ENCODE results near the gene CHSY3.

CHSY3 gene

DNA sequence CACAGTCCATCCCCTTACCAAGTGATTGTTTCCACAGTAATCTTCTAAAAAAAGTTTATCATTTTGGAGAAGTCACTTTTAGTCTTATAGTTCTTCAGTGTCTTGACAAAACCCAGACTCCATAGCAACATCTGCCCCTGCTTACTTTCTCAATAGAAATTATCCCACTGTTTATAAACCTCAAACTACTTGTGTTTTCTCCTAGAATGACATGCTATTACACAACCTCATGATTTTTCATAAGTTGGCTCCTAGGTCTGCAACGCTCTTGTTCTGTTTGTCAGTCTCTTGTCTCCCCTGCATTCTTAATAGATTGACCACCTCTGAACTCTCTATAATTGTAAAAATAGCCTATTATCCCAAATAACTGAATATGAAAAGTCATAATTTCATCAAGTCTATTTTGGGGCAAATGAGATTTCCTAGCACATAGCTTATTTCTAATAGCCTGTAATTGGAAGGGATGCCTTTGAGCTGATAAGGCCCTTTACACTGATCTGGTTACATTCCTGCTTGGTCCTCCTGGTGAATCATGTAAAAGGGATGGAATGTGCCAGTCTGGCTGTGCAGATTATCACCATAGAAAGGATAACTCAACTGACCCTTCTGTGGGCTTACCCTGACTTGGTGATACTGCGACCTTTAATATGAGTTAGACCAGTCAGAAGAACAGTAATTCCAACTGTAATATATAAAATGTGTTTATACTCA is 69.6 kb downstream of the CHSY3 start:
- ChIA-PET CTCF (interaction anchor here (1.1 to 1.8 kb wide), 2 partner anchors 11 to 18 kb away, joined by 3 to 4 read pairs; no protein-coding TSS in a partner anchor), POLR2A (no interaction called here)
- TF ChIP-seq, protein P1, sequence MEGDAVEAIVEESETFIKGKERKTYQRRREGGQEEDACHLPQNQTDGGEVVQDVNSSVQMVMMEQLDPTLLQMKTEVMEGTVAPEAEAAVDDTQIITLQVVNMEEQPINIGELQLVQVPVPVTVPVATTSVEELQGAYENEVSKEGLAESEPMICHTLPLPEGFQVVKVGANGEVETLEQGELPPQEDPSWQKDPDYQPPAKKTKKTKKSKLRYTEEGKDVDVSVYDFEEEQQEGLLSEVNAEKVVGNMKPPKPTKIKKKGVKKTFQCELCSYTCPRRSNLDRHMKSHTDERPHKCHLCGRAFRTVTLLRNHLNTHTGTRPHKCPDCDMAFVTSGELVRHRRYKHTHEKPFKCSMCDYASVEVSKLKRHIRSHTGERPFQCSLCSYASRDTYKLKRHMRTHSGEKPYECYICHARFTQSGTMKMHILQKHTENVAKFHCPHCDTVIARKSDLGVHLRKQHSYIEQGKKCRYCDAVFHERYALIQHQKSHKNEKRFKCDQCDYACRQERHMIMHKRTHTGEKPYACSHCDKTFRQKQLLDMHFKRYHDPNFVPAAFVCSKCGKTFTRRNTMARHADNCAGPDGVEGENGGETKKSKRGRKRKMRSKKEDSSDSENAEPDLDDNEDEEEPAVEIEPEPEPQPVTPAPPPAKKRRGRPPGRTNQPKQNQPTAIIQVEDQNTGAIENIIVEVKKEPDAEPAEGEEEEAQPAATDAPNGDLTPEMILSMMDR (IDR thresholded peaks at IDR 0.05; ENCODE audit: control extremely low read depth, extremely low read depth, low read depth, missing control alignments) = no peak
- no peak for DNase-seq (ENCODE audit: extremely low spot score)

DNA sequence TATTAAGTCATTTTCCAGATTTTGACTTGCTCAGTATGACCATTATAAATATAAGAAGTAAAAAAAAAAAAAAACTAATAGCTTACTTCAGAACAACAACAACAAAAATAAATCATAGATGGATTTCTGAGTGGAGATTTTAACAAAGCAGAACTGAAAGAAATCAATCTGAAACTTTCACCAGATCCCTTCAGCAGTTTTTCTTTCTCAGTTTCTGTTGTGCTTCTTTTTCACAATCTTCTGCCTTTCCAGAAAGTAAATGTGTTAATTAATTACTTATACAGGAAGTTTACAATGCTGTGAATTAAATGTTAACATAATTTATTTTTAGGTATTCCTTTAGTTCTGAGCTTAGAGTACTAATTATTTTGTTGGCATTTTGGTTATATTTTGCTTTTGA is 73.5 kb downstream of the CHSY3 start:
- TF ChIP-seq, protein P1 (IDR thresholded peaks at IDR 0.05; ENCODE audit: control extremely low read depth, extremely low read depth, low read depth, missing control alignments) = no peak
- POLR2A ChIA-PET = no interaction called here
- no peak for DNase-seq (ENCODE audit: extremely low spot score)
- CTCF ChIA-PET = interaction anchor here (1.1 kb wide), 1 partner anchor 12 kb away, joined by 4 read pairs; no protein-coding TSS in a partner anchor

DNA sequence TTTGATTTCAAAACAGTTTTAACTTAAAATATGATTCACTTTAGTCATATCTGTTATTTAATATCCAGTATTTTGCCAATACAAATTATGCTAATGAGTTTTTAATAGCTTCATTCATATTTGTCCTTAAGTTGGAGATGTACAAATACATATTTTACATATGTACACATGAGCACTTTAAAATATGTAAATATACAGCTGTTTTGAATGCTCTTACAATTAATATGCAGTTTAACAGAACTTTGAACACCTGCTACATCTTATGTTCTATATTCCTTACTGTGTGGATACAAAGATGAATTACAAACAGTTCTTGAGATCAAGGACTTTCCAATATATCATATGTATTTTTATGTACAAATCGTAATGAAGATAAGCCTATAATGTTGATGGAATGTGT is 74.0 kb downstream of the CHSY3 start:
- TF ChIP-seq, protein P1 (IDR thresholded peaks at IDR 0.05; ENCODE audit: control extremely low read depth, extremely low read depth, low read depth, missing control alignments) = no peak
- ChIA-PET POLR2A (no interaction called here), CTCF (interaction anchor here (1.1 kb wide), 1 partner anchor 13 kb away, joined by 4 read pairs; no protein-coding TSS in a partner anchor)
- DNase-seq (ENCODE audit: extremely low spot score) = no peak

DNA sequence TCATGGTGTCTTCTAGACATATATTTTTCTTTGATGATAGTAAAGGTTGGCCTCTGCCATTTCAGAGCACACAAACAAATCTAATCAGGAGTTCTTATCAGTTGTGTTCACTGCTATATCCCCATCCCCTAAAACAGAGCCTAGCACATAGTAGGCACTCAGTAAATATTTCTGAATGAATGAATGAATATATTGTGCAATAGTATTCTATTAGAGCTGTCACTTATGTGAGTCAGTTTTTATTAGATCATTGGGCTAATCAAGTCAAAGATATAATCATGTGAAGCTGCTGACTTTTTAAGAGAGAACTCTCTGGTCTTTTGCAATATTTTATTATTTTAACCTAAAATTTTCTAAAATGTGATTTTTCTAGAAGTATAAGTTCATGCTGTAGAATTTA is 84.2 kb downstream of the CHSY3 start:
- DNase-seq (ENCODE audit: extremely low spot score) = no peak
- TF ChIP-seq, protein P1 (IDR thresholded peaks at IDR 0.05; ENCODE audit: control extremely low read depth, extremely low read depth, low read depth, missing control alignments) = no peak
- POLR2A ChIA-PET = no interaction called here
- CTCF ChIA-PET = no interaction called here

DNA sequence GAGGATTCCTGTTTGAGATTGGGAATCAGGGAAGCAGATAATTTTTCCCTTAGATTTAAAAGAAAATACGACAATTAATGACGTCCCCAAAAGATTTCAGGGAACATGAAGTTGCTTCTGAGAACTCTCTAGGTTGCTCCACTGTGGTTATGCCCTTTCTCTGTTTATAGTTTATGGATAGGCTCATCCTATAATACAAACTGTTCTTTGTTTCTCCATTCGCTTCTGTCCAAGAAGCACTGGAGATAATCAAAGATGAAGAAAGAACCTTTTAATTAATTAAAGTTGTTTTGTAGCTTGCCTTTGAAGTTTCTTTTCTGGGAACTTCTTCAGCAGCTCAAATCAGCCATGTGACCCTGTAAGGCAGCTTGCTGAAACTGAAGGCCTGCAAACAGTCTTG is 87.5 kb downstream of the CHSY3 start:
- DNase-seq (ENCODE audit: extremely low spot score) = no peak
- TF ChIP-seq, protein P1 (IDR thresholded peaks at IDR 0.05; ENCODE audit: control extremely low read depth, extremely low read depth, low read depth, missing control alignments) = no peak
- CTCF ChIA-PET = no interaction called here
- POLR2A ChIA-PET = no interaction called here

DNA sequence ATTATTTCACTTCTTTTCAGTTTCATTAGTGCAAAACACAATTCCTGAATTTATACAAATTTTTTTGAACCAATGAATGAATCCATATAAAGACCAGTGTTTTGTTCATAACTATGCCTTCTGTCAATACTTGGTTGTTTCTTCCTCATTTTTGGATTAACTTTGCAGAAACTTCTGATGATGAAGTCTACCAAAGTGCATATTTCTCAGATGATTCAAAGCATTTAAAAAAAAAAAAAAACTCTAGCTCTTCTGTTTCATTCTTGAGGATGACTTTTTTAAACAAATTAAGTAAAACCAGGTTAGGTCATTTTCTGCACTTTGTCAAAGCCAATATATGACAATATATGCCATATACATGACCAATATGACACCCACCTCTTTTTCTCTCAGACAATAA is 92.6 kb downstream of the CHSY3 start:
- TF ChIP-seq, protein P1 (IDR thresholded peaks at IDR 0.05; ENCODE audit: control extremely low read depth, extremely low read depth, low read depth, missing control alignments) = no peak
- ChIA-PET POLR2A (no interaction called here), CTCF (no interaction called here)
- DNase-seq (ENCODE audit: extremely low spot score) = no peak
